ENCODE data around the gene FRAT1. TPM values are rescaled to one million over a fixed set of nuclear protein-coding genes. Genes with fewer than 3 reads are reported as not detected.

FRAT1 gene
- 1.3 and 1.8 TPM in 2 replicates for polyA plus RNA-seq (2012; rRNA removed)
- polyA plus RNA-seq (2012; cell fraction: cytosol; rRNA removed): 1.4 and 1.5 TPM in 2 replicates
- polyA plus RNA-seq (2012; cell fraction: nucleus; rRNA removed): 0.89 and 1.2 TPM in 2 replicates

DNA sequence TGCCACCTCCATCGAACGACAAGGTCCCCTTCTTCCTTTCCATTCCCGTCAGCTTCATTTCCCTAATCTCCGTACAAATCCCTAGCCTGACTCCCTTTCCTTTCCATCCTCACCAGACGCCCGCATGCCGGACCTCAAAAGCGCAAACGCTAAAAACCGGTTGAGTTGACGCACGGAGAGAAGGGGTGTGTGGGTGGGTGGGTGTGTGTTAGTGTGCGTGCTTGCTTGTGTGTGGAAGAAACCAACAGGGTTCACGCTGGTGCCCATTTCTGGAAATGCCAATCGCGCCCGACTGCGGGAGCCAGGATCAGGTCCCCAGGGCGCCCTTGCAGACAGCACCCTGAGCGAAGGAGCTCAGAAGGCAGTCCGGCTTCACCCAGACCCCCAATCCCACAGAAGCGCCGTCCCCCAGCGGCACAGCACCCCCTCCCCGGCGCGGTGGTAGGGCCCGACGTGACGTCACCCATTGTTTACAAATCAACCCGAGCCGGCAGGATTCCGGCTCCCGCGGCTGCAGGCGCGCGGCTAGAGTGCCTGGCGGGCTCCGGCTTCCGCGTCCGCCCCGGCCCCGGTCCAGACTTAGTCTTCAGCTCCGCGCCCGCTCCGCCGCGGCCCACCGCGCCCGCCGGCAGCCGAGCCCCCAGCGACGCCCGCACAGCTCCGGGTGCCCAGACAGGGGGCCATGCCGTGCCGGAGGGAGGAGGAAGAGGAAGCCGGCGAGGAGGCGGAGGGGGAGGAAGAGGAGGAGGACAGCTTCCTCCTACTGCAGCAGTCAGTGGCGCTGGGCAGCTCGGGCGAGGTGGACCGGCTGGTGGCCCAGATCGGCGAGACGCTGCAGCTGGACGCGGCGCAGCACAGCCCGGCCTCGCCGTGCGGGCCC lies at the start of gene FRAT1:
FRAT1 (plus strand) TSS at position 500 of the 880 bp plus-strand sequence; CDS start at position 683, 183 bp downstream.
- H3K27ac ChIP-seq (ENCODE audit: low read depth in 2 of 2, low read length in 1 of 2): peak within 1 kb of the TSS; percentile 89 to 96
- H3K4me1 ChIP-seq (ENCODE audit: control insufficient read depth in 1 of 2, insufficient read depth in 2 of 2, low read depth in 1 of 2, low read length in 1 of 2): peaks cover 0 to 5% of the 10 kb centered on the region in 2 experiments; a peak in 1 of 4 replicates
- peak within 1 kb of the TSS; percentile 97 for H3K9ac ChIP-seq
- POLR2A ChIA-PET: interaction anchor here (0.9 to 2.0 kb wide), 4 partner anchors 9 to 82 kb away, joined by 3 to 11 read pairs (median 6); partner anchors contain the start of genes ARHGAP19 and RRP12
- no peaks in the 10 kb centered on the region for H3K36me3 ChIP-seq (replicated peaks in 1 of 2; ENCODE audit: control insufficient read depth in 1 of 2, insufficient read depth in 2 of 2, low read length in 1 of 2)
- no peaks in the 10 kb centered on the region for H3K9me3 ChIP-seq
- no peaks in the 10 kb centered on the region for H3K9me2 ChIP-seq
- no peaks in the 10 kb centered on the region for H3K27me3 ChIP-seq (ENCODE audit: insufficient read depth)
- peak; percentile 89 for DNase-seq
- WGBS (ENCODE audit: low lambda C conversion rate): 1% methylated on average over 18 of the region's 79 CpGs
- peak within 1 kb of the TSS; percentile 93 for H2AFZ ChIP-seq (ENCODE audit: low read depth)
- H3K4me2 ChIP-seq: peak within 1 kb of the TSS; percentile 89
- peak within 1 kb of the TSS; percentile 67 to 82 for H3K4me3 ChIP-seq (ENCODE audit: low read depth in 2 of 2, low read length in 1 of 2)
- CTCF ChIA-PET: interaction anchor here (0.9 to 2.5 kb wide), 7 partner anchors 9 to 44 kb away, joined by 3 to 15 read pairs (median 9); partner anchors contain the start of genes ARHGAP19 and FRAT2
- peaks cover 5% of the 10 kb centered on the region for H3F3A ChIP-seq (replicated peaks; ENCODE audit: insufficient read depth)
- H4K20me1 ChIP-seq (ENCODE audit: insufficient read depth): no peaks in the 10 kb centered on the region
- no peaks in the 10 kb centered on the region for H3K79me2 ChIP-seq (ENCODE audit: insufficient read depth)
- TF ChIP-seq EZH2phosphoT487 (IDR thresholded peaks at IDR 0.05; ENCODE audit: borderline replicate concordance, low read depth): no peak
- TF ChIP-seq, protein P1, sequence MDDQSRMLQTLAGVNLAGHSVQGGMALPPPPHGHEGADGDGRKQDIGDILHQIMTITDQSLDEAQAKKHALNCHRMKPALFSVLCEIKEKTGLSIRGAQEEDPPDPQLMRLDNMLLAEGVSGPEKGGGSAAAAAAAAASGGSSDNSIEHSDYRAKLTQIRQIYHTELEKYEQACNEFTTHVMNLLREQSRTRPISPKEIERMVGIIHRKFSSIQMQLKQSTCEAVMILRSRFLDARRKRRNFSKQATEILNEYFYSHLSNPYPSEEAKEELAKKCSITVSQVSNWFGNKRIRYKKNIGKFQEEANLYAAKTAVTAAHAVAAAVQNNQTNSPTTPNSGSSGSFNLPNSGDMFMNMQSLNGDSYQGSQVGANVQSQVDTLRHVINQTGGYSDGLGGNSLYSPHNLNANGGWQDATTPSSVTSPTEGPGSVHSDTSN (IDR thresholded peaks at IDR 0.05): no peak
- no peak for TF ChIP-seq TEAD4 (IDR thresholded peaks at IDR 0.05; ENCODE audit: borderline replicate concordance, insufficient read depth)
- no peak; a peak in 1 of 4 replicates for TF ChIP-seq EP300 (IDR thresholded peaks at IDR 0.05; ENCODE audit: borderline replicate concordance in 1 of 2, low read depth in 1 of 2, low read length in 1 of 2)
- TF ChIP-seq, protein P2, sequence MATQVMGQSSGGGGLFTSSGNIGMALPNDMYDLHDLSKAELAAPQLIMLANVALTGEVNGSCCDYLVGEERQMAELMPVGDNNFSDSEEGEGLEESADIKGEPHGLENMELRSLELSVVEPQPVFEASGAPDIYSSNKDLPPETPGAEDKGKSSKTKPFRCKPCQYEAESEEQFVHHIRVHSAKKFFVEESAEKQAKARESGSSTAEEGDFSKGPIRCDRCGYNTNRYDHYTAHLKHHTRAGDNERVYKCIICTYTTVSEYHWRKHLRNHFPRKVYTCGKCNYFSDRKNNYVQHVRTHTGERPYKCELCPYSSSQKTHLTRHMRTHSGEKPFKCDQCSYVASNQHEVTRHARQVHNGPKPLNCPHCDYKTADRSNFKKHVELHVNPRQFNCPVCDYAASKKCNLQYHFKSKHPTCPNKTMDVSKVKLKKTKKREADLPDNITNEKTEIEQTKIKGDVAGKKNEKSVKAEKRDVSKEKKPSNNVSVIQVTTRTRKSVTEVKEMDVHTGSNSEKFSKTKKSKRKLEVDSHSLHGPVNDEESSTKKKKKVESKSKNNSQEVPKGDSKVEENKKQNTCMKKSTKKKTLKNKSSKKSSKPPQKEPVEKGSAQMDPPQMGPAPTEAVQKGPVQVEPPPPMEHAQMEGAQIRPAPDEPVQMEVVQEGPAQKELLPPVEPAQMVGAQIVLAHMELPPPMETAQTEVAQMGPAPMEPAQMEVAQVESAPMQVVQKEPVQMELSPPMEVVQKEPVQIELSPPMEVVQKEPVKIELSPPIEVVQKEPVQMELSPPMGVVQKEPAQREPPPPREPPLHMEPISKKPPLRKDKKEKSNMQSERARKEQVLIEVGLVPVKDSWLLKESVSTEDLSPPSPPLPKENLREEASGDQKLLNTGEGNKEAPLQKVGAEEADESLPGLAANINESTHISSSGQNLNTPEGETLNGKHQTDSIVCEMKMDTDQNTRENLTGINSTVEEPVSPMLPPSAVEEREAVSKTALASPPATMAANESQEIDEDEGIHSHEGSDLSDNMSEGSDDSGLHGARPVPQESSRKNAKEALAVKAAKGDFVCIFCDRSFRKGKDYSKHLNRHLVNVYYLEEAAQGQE (IDR thresholded peaks at IDR 0.05; ENCODE audit: low read depth, low read length): no peak
- peak; percentile 16; the same call in 1 of the 2 replicates for TF ChIP-seq GABPA (IDR thresholded peaks at IDR 0.05; ENCODE audit: low read depth)
- TF ChIP-seq NFIC (IDR thresholded peaks at IDR 0.05; ENCODE audit: borderline replicate concordance): no peak
- peak; percentile 41; the same call in 1 of the 2 replicates for TF ChIP-seq JUND (IDR thresholded peaks at IDR 0.05)
- peak; percentile 31; the same call in 1 of the 2 replicates for TF ChIP-seq POLR2AphosphoS5 (IDR thresholded peaks at IDR 0.05; ENCODE audit: low read depth, low read length)
- no peak for TF ChIP-seq USF2 (IDR thresholded peaks at IDR 0.05; ENCODE audit: borderline replicate concordance, low read depth, low read length)
- TF ChIP-seq CTCF (IDR thresholded peaks at IDR 0.05): no peak
- no peak for TF ChIP-seq CHD2 (IDR thresholded peaks at IDR 0.05; ENCODE audit: low read length, partially characterized antibody)
- TF ChIP-seq TAF1 (IDR thresholded peaks at IDR 0.05; ENCODE audit: borderline replicate concordance, low read depth, low read length): peak; percentile 44; the same call in 1 of the 2 replicates
- 0 out of 2 replicates have a peak, but pooled peaks have one; percentile 4 for TF ChIP-seq YY1 (IDR thresholded peaks at IDR 0.05; ENCODE audit: low read depth)
- TF ChIP-seq FOXM1 (IDR thresholded peaks at IDR 0.05; ENCODE audit: low read depth): no peak
- TF ChIP-seq ELF1 (IDR thresholded peaks at IDR 0.05): no peak; the same call in 1 of the 2 replicates
- TF ChIP-seq, protein P3, sequence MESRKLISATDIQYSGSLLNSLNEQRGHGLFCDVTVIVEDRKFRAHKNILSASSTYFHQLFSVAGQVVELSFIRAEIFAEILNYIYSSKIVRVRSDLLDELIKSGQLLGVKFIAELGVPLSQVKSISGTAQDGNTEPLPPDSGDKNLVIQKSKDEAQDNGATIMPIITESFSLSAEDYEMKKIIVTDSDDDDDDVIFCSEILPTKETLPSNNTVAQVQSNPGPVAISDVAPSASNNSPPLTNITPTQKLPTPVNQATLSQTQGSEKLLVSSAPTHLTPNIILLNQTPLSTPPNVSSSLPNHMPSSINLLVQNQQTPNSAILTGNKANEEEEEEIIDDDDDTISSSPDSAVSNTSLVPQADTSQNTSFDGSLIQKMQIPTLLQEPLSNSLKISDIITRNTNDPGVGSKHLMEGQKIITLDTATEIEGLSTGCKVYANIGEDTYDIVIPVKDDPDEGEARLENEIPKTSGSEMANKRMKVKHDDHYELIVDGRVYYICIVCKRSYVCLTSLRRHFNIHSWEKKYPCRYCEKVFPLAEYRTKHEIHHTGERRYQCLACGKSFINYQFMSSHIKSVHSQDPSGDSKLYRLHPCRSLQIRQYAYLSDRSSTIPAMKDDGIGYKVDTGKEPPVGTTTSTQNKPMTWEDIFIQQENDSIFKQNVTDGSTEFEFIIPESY (IDR thresholded peaks at IDR 0.05; ENCODE audit: borderline replicate concordance, low read depth): no peak
- TF ChIP-seq RFX5 (IDR thresholded peaks at IDR 0.05; ENCODE audit: low read length): no peak
- TF ChIP-seq TCF12 (IDR thresholded peaks at IDR 0.05): no peak
- TF ChIP-seq, protein P4, sequence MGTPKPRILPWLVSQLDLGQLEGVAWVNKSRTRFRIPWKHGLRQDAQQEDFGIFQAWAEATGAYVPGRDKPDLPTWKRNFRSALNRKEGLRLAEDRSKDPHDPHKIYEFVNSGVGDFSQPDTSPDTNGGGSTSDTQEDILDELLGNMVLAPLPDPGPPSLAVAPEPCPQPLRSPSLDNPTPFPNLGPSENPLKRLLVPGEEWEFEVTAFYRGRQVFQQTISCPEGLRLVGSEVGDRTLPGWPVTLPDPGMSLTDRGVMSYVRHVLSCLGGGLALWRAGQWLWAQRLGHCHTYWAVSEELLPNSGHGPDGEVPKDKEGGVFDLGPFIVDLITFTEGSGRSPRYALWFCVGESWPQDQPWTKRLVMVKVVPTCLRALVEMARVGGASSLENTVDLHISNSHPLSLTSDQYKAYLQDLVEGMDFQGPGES (IDR thresholded peaks at IDR 0.05; ENCODE audit: low read depth, low read length): no peak

All from SK-N-SH (cell line).